ENCODE results near the gene RNF166.

DNA sequence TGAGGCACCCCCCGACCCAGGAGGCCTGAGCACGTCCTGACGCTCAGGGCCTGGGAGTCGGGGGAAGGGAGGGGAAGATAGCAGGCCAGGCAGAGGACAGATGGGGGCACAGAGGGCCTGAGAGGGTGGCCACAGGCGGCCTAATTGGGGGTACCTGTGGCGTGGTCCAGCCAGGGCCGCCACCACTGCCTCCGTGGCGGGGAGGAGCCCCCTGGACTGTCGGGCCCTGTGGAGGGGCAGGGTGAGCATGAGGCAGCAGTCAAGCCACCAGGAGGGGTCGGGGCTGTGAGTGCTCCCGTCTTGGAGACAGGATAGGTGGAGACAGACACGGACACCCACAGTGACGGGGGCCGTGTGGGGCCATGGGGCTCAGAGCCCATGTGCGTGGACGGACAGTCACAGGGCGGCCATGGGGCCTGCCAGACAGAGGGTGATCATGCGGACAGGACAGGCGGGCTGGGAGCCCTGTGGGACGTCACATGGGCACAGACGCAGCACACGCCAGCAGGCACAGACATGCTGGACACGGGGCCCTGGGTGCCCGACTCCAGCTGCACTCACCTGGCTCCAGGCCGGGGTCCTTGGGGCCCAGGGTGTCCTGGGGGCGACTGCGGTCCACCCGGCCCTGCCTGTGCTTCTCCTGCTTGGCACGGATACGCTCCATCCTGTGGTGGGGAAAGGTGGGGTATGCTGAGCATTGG is 18.8 kb upstream of the RNF166 start:
- TF ChIP-seq, protein P1, sequence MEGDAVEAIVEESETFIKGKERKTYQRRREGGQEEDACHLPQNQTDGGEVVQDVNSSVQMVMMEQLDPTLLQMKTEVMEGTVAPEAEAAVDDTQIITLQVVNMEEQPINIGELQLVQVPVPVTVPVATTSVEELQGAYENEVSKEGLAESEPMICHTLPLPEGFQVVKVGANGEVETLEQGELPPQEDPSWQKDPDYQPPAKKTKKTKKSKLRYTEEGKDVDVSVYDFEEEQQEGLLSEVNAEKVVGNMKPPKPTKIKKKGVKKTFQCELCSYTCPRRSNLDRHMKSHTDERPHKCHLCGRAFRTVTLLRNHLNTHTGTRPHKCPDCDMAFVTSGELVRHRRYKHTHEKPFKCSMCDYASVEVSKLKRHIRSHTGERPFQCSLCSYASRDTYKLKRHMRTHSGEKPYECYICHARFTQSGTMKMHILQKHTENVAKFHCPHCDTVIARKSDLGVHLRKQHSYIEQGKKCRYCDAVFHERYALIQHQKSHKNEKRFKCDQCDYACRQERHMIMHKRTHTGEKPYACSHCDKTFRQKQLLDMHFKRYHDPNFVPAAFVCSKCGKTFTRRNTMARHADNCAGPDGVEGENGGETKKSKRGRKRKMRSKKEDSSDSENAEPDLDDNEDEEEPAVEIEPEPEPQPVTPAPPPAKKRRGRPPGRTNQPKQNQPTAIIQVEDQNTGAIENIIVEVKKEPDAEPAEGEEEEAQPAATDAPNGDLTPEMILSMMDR (IDR thresholded peaks at IDR 0.05): no peak
- TF ChIP-seq POLR2A (IDR thresholded peaks at IDR 0.05): no peak

Measured in lower leg skin (tissue), 3 donors.